ENCODE measurements around the gene PAPOLB.

DNA sequence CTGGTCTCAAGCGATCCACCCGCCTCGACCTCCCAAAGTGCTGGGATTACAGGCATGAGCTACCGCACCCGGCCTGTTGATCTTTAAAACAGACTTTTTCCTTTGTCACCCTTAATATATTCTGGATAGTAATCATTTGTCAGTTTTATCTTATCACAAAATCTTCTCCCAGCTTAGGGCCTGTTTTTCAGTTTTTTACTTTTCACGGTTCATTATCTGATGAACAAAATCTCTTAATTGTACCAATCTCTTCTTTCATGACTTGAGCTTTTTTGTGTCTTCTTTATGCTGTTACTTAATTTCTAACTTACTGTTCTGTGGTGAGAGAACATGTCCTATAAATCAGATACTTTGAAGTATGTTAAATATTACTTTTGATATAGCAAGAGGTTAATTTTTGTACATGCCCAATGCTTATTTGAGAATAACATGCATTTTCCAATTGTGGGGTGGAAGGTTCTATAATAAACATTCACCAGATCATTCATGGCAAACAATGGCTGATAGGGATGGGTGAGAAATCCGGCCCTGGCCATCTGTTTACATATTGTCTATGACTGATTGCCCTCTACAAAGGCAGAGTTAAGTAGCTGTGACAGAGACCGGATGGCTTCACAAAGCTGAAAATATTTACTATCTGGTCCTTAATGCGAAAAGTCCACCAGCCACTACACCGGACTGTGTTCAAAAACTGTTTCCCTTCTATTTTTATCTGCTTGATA is 5.3 kb downstream of the PAPOLB start:
- TF ChIP-seq SPI1 (IDR thresholded peaks at IDR 0.05; ENCODE audit: low read depth, low read length) (no peak), TAF1 (IDR thresholded peaks at IDR 0.05; ENCODE audit: low read depth, low read length) (no peak), POLR2AphosphoS5 (IDR thresholded peaks at IDR 0.05; ENCODE audit: low read depth, low read length) (no peak), POLR2A (IDR thresholded peaks at IDR 0.05; ENCODE audit: low read depth, low read length) (no peak), PAX5 (IDR thresholded peaks at IDR 0.05; ENCODE audit: insufficient read depth, low read length, severe bottlenecking) (no peak), POU2F2 (IDR thresholded peaks at IDR 0.05; ENCODE audit: low read depth, low read length) (no peak)
